GM19043 (cell line): ENCODE data around the gene STYXL2.

Experiments used
- ATAC-seq: cut with Tn5 transposase; IDR thresholded peaks from one replicate; pipeline ENCODE4 v1.9.1; 2021; ENCODE audit warnings: low read depth; ENCODE audit not compliant: unreplicated experiment

The STYXL2 gene

GRCh38 chr1:167105271-167106118 is 11.6 kb downstream of the STYXL2 start:
- no peak for ATAC-seq

- no peak for ATAC-seq
Observed at GRCh38 chr1:167106119-167106461, 12.2 kb downstream of the STYXL2 start.

- ATAC-seq = no peak
Observed at GRCh38 chr1:167107456-167107855, 13.6 kb downstream of the STYXL2 start.

- ATAC-seq = no peak
Observed at GRCh38 chr1:167109125-167109524, 15.2 kb downstream of the STYXL2 start.

GRCh38 chr1:167110586-167110985 is 16.7 kb downstream of the STYXL2 start:
- ATAC-seq = peak; percentile 71

- ATAC-seq = no peak
Observed at GRCh38 chr1:167111868-167112709, 18.2 kb downstream of the STYXL2 start.

- ATAC-seq = no peak
Observed at GRCh38 chr1:167114725-167115124, 20.9 kb downstream of the STYXL2 start.

GRCh38 chr1:167115655-167116054 is 21.8 kb downstream of the STYXL2 start:
- no peak for ATAC-seq

GRCh38 chr1:167116174-167116573 is 22.3 kb downstream of the STYXL2 start:
- no peak for ATAC-seq

GRCh38 chr1:167117225-167117624 is 23.4 kb downstream of the STYXL2 start:
- ATAC-seq = no peak

- no peak for ATAC-seq
Observed at GRCh38 chr1:167118188-167118587, 24.3 kb downstream of the STYXL2 start.

- ATAC-seq = no peak
Observed at GRCh38 chr1:167119696-167120095, 25.8 kb downstream of the STYXL2 start.

- ATAC-seq = no peak
Observed at GRCh38 chr1:167120899-167121298, 27.0 kb downstream of the STYXL2 start.

- ATAC-seq = no peak
Observed at GRCh38 chr1:167121375-167122120, 27.7 kb downstream of the STYXL2 start.

- no peak for ATAC-seq
Observed at GRCh38 chr1:167122121-167122480, 28.2 kb downstream of the STYXL2 start.

GRCh38 chr1:167122568-167122967 is 28.7 kb downstream of the STYXL2 start:
- ATAC-seq = no peak

GRCh38 chr1:167126317-167126716 is 32.4 kb downstream of the STYXL2 start:
- no peak for ATAC-seq

- ATAC-seq = no peak
Observed at GRCh38 chr1:167126811-167127210, 32.9 kb downstream of the STYXL2 start.

- no peak for ATAC-seq
Observed at GRCh38 chr1:167127236-167127635, 33.4 kb downstream of the STYXL2 start.

- no peak for ATAC-seq
Observed at GRCh38 chr1:167127661-167128060, 33.8 kb downstream of the STYXL2 start.
